ENCODE data around the gene KCNG1.

- TF ChIP-seq CTCF (conservative IDR thresholded peaks at IDR 0.05) (no peak), ZFX (IDR thresholded peaks at IDR 0.05) (no peak)
Observed at GRCh38 chr20:50975701-50976330, 47.1 kb downstream of the KCNG1 start.
